ENCODE measurements around the gene WIPF1. TPM values are rescaled to one million over a fixed set of nuclear protein-coding genes. Genes with fewer than 3 reads are reported as not detected.

Gene WIPF1, protein sequence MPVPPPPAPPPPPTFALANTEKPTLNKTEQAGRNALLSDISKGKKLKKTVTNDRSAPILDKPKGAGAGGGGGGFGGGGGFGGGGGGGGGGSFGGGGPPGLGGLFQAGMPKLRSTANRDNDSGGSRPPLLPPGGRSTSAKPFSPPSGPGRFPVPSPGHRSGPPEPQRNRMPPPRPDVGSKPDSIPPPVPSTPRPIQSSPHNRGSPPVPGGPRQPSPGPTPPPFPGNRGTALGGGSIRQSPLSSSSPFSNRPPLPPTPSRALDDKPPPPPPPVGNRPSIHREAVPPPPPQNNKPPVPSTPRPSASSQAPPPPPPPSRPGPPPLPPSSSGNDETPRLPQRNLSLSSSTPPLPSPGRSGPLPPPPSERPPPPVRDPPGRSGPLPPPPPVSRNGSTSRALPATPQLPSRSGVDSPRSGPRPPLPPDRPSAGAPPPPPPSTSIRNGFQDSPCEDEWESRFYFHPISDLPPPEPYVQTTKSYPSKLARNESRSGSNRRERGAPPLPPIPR
- total RNA-seq (2016; rRNA removed; fragmentation: Illumina TruSeq; extraction: Trizol) (not detected in 2 replicates), polyA plus RNA-seq (2011; rRNA removed) (0.01 TPM in 1 of 2 replicates, not detected in the other), polyA minus RNA-seq (2011; rRNA and poly(A)+ RNA removed; ENCODE audit: low replicate concordance) (0.16 TPM in 1 of 2 replicates, not detected in the other), Bru-seq, nascent RNA (percentile 12 among the genes with signal in this experiment), BruChase-seq, experiment 1, labeled RNA remaining after a 6-hour chase (percentile 8 among the genes with signal in this experiment), BruChase-seq, experiment 2, labeled RNA remaining after a 2-hour chase (percentile 14 among the genes with signal in this experiment)
- total RNA-seq (2016; cell fraction: cytosol; rRNA removed; fragmentation: Illumina TruSeq; extraction: Trizol; ENCODE audit: low read depth), result not detected in 2 replicates
- not detected in 2 replicates for total RNA-seq (2016; cell fraction: insoluble cytoplasmic fraction; rRNA removed; fragmentation: Illumina TruSeq; extraction: Trizol)
- not detected in 2 replicates for total RNA-seq (2016; cell fraction: membrane; rRNA removed; fragmentation: Illumina TruSeq; extraction: Trizol)
- total RNA-seq (2016; cell fraction: nucleus; rRNA removed; fragmentation: Illumina TruSeq; extraction: Trizol), result not detected in 2 replicates
- 0.04 TPM in 1 of 2 replicates, not detected in the other for polyA plus RNA-seq (2011; cell fraction: cytosol; rRNA removed)
- 0.03 TPM in 1 of 2 replicates, not detected in the other for polyA plus RNA-seq (2011; cell fraction: nucleus; rRNA removed)
- polyA plus RNA-seq (2012), result not detected in 2 replicates
- not detected in 2 replicates for polyA plus RNA-seq (2016; cell fraction: cytosol; fragmentation: Illumina TruSeq; extraction: Trizol; ENCODE audit: low read depth)
- not detected in 2 replicates for polyA plus RNA-seq (2016; cell fraction: insoluble cytoplasmic fraction; fragmentation: Illumina TruSeq; extraction: Trizol; ENCODE audit: low read depth)
- polyA plus RNA-seq (2016; cell fraction: membrane; fragmentation: Illumina TruSeq; extraction: Trizol; ENCODE audit: low read depth), result not detected in 2 replicates
- polyA plus RNA-seq (2016; cell fraction: nucleus; fragmentation: Illumina TruSeq; extraction: Trizol; ENCODE audit: insufficient read depth, low read depth), result not detected in 2 replicates
- polyA minus RNA-seq (2011; cell fraction: cytosol; rRNA and poly(A)+ RNA removed), result not detected in 2 replicates
- polyA minus RNA-seq (2011; cell fraction: nucleus; rRNA and poly(A)+ RNA removed), result not detected in 2 replicates
- long read RNA-seq, experiment 1, result 0 reads
- long read RNA-seq, experiment 2, result 0 reads

DNA sequence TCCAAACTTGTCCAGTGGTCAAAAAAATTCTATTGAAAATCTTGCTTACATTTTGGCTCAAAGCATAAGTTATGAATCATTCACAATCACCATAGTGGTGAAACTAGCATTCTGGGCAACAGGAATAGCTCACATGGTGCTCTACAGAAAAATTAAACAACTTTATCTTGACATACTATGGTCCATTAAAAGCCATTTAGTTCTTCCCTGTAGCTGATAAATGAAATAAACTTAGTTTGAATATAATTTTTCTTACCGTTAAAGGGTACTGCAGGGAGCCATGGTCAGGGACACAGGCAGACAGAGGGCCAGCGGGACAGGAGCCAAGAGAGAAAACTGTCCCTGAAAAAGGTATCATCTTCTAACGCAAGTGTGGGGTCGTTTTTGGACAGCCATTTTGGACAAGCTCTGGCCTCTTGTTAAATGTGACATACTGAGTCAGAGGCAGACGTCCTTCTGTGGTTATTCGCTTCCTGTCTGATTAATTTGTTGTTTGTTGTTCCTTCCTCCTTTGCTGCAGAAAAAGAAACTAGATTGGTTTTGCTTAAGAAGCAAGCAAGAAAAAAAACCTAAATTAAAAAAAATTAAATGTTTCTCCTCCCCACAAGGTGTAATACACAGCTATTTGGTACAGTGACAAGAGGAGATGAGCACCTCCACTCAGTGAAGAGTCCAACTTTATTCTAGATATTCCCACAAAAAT, at the start of gene WIPF1:
Gene WIPF1, minus strand, starts transcription at position 460 of the 703 bp plus-strand sequence. CDS start 12,231 bp downstream, outside the sequence.
- intact Hi-C loops (cut with micrococcal nuclease; ENCODE audit: unreplicated experiment) (no loop called here), in situ Hi-C loops (cut with HindIII; ENCODE audit: extremely low pct_ligation_motif_present, low pct_unique_long_range_greater_than_20kb) (no loop called here)
- ChIA-PET CTCF (ENCODE audit: low intra/inter-chr PET ratio, low total read pairs) (no interaction called here), POLR2A (no interaction called here)
- Histone ChIP-seq H3K27ac (ENCODE audit: extremely low read length, insufficient read depth, low read length) (no peak within 1 kb of the TSS), H3K9ac (ENCODE audit: insufficient read depth, low read depth, low read length) (no peak within 1 kb of the TSS), H3K27me3 (ENCODE audit: control insufficient read depth in 1 of 2, insufficient read depth in 2 of 2, low read length in 2 of 2) (no peaks in the 10 kb centered on the region), H2AFZ (ENCODE audit: low read length) (no peak within 1 kb of the TSS), H3K9me3 (ENCODE audit: low read length) (no peaks in the 10 kb centered on the region), H3K4me2 (ENCODE audit: low read depth, low read length) (no peak within 1 kb of the TSS), H3K4me3 (replicated peaks in 1 of 3; ENCODE audit: insufficient read depth in 1 of 3, low read depth in 2 of 3, low read length in 3 of 3) (no peak within 1 kb of the TSS), H3K36me3 (replicated peaks in 1 of 2; ENCODE audit: control insufficient read depth in 1 of 2, insufficient read depth in 2 of 2, low read length in 2 of 2) (no peaks in the 10 kb centered on the region), H4K20me1 (ENCODE audit: insufficient read depth, low read length) (no peaks in the 10 kb centered on the region), H3K79me2 (ENCODE audit: insufficient read depth, low read length) (no peaks in the 10 kb centered on the region), H3K4me1 (ENCODE audit: insufficient read depth, low read length) (no peaks in the 10 kb centered on the region)
- DNase-seq (ENCODE audit: low spot score) (no peak), FAIRE-seq (no peak), ATAC-seq (no peak)
- WGBS (ENCODE audit: low lambda C conversion rate), result 42% methylated on average over 6 of the region's 6 CpGs
- no TSS peak for BruUV-seq (replicated peaks)
- TF ChIP-seq RFX5 (IDR thresholded peaks at IDR 0.05; ENCODE audit: low read depth, low read length) (no peak), ZFY (CRISPR knock-in tag; IDR thresholded peaks at IDR 0.05) (no peak), ZNF558 (CRISPR knock-in tag; IDR thresholded peaks at IDR 0.05; ENCODE audit: borderline replicate concordance) (no peak), RCOR2 (CRISPR knock-in tag; IDR thresholded peaks at IDR 0.05) (no peak), ZNF7 (CRISPR knock-in tag; IDR thresholded peaks at IDR 0.05) (no peak)
- TF ChIP-seq, protein P1, sequence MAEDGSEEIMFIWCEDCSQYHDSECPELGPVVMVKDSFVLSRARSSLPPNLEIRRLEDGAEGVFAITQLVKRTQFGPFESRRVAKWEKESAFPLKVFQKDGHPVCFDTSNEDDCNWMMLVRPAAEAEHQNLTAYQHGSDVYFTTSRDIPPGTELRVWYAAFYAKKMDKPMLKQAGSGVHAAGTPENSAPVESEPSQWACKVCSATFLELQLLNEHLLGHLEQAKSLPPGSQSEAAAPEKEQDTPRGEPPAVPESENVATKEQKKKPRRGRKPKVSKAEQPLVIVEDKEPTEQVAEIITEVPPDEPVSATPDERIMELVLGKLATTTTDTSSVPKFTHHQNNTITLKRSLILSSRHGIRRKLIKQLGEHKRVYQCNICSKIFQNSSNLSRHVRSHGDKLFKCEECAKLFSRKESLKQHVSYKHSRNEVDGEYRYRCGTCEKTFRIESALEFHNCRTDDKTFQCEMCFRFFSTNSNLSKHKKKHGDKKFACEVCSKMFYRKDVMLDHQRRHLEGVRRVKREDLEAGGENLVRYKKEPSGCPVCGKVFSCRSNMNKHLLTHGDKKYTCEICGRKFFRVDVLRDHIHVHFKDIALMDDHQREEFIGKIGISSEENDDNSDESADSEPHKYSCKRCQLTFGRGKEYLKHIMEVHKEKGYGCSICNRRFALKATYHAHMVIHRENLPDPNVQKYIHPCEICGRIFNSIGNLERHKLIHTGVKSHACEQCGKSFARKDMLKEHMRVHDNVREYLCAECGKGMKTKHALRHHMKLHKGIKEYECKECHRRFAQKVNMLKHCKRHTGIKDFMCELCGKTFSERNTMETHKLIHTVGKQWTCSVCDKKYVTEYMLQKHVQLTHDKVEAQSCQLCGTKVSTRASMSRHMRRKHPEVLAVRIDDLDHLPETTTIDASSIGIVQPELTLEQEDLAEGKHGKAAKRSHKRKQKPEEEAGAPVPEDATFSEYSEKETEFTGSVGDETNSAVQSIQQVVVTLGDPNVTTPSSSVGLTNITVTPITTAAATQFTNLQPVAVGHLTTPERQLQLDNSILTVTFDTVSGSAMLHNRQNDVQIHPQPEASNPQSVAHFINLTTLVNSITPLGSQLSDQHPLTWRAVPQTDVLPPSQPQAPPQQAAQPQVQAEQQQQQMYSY (CRISPR knock-in tag; IDR thresholded peaks at IDR 0.05), result no peak
- TF ChIP-seq, protein P2, sequence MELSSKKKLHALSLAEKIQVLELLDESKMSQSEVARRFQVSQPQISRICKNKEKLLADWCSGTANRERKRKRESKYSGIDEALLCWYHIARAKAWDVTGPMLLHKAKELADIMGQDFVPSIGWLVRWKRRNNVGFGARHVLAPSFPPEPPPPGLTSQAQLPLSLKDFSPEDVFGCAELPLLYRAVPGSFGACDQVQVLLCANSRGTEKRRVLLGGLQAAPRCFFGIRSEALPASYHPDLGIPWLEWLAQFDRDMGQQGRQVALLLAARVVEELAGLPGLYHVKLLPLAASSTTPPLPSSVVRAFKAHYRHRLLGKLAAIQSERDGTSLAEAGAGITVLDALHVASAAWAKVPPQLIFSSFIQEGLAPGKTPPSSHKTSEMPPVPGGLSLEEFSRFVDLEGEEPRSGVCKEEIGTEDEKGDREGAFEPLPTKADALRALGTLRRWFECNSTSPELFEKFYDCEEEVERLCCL (CRISPR knock-in tag; IDR thresholded peaks at IDR 0.05; ENCODE audit: borderline replicate concordance), result no peak
- TF ChIP-seq, protein P3, sequence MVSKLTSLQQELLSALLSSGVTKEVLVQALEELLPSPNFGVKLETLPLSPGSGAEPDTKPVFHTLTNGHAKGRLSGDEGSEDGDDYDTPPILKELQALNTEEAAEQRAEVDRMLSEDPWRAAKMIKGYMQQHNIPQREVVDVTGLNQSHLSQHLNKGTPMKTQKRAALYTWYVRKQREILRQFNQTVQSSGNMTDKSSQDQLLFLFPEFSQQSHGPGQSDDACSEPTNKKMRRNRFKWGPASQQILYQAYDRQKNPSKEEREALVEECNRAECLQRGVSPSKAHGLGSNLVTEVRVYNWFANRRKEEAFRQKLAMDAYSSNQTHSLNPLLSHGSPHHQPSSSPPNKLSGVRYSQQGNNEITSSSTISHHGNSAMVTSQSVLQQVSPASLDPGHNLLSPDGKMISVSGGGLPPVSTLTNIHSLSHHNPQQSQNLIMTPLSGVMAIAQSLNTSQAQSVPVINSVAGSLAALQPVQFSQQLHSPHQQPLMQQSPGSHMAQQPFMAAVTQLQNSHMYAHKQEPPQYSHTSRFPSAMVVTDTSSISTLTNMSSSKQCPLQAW (CRISPR knock-in tag; IDR thresholded peaks at IDR 0.05), result no peak
- TF ChIP-seq, protein P4, sequence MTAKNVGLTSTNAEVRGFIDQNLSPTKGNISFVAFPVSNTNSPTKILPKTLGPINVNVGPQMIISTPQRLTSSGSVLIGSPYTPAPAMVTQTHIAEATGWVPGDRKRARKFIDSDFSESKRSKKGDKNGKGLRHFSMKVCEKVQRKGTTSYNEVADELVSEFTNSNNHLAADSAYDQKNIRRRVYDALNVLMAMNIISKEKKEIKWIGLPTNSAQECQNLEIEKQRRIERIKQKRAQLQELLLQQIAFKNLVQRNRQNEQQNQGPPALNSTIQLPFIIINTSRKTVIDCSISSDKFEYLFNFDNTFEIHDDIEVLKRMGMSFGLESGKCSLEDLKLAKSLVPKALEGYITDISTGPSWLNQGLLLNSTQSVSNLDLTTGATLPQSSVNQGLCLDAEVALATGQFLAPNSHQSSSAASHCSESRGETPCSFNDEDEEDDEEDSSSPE (CRISPR knock-in tag; IDR thresholded peaks at IDR 0.05), result no peak
